ENCODE data around the gene NELL1.

Gene NELL1

DNA sequence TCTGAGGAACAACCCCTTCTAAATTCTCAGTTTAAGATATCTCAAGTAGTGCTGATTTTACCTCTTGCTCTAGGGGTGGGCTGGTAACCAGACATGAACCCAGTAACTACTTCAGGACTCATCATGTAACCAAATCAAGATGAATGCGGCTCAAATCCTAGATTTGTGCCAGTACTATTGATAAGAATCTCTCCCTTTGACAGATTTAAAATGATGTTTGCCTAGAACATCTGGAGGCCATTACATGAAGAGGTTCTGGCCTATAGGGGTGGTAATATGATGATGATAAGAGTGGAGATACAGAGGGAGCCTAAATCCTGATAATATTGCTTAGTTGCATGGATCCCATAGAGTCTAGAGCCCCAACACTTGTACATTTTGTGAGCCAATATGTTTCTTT is 850.9 kb downstream of the NELL1 start:
- no peak for DNase-seq

DNA sequence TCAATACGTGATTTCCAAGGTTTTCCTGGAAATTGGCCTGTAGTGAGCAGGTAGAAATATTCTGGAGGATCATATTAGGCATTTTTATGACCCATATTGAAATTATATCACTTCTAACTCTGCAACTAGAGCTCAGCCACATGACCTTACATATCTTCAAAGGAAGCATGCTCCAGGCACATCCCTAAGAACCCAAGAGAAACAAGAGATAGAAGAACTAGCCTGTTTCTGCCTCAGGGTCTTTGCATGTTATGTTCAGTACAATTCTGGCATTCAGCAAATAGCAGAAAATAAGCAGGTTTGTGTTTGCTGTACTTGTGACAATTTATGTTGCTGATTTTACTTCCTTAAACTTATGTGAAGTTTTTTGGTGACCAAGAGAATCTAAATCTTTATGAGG is 859.8 kb downstream of the NELL1 start:
- no peak for DNase-seq

DNA sequence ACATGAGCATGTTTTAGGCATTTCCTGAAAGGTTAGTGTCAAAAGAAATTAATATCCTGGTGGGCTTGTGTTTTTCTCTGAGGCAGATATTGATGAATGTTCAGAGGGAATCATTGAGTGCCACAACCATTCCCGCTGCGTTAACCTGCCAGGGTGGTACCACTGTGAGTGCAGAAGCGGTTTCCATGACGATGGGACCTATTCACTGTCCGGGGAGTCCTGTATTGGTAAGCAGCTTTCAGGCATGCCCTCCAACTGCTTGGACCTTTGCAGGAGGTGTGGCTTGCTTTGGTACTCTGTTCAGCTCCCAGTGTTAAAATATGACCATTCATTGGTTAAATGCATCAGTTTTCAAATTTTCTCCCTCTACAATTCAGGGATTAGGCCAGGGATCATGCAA is 864.9 kb downstream of the NELL1 start:
- no peak for DNase-seq

DNA sequence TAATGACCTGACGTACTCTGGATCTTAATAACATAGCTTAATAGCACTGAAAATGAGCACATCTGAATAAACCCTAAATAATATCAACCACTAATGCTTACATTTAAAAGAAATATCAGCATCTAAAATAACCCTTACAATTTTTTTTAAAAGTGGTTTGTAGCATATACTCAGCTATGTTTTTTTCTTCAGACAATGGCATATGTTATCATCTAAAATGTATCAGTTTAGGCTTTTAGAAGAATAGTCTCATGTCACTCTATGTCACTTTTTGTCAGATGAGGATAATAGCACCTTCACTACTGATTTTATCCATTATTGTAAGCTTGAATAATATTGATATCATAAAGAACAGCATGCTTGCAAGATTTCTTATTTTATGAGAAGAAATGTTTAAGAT is 868.6 kb downstream of the NELL1 start:
- DNase-seq: no peak

DNA sequence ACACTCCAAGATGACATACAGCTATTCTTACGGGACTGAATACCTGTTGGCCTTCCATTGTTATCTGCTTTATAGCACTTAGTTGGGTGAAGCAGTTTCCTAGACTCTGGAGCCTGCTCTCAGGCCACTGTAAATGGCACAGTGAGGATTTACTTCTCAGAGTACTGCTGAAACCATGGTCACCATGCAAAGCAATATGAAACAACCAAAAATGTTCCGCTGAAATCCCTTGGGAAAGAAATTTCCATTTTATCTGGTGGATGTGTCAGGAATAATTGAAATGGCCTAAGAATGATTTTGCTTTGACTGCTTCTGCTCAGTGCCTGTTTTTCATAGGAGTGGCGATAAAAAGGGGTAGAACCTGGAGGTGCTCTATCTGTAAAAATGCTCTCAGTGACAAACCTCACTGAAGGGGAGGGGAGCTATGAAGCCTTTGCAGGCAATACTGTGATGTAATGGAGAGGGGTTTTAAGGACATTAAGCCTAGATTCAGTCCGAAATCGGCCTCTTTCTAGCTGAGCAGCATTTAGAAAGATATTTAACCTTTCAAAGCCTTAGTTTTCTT is 871.9 kb downstream of the NELL1 start:
- no peak for DNase-seq

DNA sequence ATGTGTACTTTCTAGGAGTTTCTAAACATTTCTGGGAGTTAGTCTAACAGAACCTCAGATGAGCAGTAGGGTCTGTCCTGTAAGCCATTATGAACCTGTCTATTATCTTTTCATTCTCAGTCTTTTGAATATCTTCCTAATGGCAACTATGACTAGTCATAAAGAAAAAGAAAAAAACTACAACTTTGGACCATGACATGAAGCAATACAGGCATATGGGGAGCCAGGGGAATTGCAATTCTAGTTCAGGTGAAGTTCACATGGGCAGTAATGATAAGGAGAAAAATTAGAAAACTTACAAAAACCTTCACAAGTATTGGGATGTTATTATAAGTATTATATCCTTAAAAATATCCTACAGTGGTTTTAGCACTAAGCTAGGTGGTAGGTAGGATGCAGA is 874.5 kb downstream of the NELL1 start:
- no peak for DNase-seq

DNA sequence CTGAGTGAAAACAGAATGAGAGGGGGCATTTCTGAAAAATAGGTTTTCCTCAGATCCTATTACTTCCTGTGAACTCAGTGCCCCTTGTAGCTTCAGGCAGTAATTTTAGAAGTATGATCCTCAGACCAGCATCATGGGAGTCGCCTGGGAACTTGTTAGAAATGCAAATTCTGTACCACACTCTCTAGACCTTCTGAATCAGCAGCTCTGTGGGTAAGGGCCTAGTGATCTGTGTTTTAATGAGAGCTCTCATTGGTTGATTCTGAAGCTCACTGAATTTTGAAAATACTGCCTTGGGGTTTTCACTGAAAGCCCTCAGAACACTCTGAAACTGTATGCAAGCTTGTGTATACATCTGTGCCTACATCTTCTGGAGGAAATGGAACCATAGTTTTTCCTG is 876.3 kb downstream of the NELL1 start:
- no peak for DNase-seq

DNA sequence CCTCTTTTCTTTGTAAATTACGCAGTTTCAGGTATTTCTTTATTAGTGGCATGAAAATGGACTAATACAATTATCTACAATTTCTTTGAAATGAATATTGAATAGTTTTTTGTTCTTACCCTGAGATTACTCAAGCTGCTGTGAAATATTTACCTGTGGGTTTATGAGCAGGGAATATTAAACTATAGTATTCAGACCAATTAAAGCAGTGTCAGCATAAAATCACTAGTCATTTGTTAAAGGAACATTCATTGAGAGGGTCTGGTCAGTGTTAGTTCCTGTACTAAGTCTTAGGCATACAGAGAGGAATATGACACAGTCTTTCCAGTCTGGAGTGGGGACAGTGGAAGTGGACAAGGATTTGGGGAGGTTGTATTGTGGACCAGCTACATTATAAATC is 877.3 kb downstream of the NELL1 start:
- no peak for DNase-seq

DNA sequence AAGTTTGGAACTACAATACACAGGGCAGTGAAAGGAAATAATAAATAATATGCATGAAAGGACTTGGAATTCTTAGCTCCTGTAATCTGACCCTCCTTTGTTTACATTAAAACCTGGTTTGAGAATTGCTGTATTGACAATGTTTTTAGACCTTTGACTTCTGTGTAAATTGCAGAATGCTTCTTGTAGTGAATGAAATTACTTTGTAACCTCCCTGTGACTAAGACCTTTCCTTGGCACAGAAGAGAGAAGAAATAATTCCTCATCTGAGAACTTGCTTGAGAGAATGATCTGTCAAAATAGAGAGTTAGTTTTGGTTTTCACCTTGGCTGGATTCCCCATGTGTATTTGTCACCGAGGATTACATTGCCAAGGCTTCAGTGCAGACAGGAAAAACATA is 883.5 kb downstream of the NELL1 start:
- DNase-seq: no peak

DNA sequence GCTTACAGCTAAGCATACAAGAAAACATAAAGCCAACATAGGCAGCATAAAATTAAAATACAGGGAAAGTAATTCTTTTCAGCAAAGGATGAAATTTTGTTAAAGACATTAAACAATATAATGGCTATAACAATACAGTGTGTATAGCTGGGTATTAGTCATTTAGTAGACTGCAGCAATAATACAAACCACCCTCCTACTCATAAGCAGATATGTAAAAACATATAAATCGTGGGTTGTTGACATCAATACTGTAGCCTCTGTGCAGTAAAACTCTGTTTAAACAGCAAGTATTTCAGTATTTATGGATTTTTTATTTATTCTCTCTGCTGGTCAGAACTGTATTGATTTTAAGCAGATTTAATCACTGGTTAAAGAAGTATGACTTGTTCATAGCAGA is 884.4 kb downstream of the NELL1 start:
- no peak for DNase-seq

DNA sequence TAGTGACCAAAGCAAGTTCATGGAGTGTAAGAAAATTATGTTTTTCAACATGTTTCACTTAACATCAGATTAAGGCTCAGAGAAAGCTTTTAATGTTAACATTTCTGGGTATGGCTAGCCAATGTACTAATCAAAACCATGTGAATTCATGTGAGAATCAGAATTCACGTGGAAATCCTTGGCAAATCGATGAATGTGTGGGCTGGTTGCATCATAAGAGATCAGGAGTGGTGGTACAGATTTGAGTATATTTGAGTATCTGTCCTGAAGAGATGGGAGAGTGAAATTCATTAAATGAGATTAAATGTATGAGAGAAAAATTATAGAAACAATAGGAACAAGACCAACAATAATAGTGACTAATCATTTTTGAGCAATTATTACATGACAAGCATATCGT is 884.9 kb downstream of the NELL1 start:
- no peak for DNase-seq

DNA sequence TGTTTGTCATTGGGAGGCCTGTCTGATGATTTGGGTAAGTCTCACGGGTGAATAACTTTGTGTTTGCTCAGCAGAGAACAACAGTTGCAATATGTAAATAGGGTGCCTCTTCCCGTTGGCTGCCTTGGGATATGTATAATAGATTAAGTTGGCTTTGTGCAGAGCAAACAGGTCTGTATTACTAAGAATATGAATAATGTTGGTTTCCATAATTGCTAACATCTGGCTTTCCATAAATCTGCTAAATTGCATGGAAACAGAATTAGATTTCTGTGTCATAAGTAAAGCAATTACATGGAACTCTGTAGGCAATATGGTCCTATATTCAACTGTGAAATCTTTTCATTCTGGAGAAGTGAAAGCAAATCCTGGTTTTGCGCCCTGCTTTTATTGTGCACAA is 887.5 kb downstream of the NELL1 start:
- DNase-seq: no peak

DNA sequence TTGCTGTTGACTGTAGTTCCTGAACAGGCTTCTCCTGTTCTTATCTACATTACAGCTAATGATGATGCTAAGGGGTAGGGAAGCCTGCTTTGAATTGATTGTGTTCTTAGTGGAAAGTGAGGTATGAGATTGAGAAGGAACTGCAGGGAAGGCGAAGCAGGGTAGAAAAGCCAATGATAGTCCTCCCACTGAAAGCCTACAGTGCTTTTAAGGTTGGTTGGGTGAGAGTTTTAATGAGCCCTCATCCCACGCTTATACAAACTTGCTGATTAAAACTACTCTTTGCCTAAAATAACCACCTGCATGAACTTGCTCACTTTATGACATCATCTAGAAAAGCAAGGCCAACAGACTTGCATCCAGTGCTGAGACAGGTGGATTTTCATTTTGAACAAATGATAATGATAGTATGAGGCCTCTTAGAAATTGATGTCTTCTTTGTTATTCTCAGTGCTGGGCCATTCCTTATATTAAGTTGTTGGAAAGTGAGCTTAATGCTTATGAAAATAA is 891.1 kb downstream of the NELL1 start:
- no peak for DNase-seq

DNA sequence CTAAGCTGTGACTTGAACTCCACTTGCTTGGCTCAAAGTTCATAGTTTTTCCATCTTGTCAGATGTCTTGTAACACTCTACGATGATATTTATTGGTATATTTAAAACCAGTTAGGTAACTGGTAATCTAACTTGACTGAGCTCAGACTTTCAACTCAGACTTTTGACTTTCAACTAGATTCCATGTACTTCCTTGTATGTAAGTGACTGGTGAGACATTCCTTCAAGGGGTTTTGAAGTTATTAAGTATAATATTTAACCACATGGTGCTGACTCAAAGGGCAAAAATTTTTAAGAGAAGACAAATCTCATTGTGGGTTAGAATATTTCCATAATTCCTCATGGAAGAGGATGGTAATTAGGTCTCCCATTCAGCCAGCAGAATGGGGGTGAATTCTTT is 892.2 kb downstream of the NELL1 start:
- DNase-seq: no peak

DNA sequence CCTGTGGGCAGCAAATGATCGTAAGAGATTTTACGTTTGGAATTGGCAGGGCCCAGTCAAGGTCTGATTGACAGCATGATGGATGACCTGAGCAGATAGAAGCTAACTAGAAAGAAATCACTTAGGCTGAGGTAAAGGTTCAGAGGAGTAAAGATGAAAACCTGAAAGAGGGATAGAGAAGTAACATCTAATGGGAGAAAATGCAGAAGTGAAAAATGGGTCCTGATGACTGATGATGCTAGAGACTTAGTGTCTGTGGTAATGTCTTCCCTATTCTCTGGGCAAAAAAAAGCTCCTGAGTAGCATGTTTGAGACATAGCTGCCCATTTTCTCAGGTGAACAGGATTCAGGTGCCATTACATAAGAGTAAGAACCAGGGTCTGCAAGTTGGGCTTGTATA is 894.7 kb downstream of the NELL1 start:
- DNase-seq: peak; percentile 7

DNA sequence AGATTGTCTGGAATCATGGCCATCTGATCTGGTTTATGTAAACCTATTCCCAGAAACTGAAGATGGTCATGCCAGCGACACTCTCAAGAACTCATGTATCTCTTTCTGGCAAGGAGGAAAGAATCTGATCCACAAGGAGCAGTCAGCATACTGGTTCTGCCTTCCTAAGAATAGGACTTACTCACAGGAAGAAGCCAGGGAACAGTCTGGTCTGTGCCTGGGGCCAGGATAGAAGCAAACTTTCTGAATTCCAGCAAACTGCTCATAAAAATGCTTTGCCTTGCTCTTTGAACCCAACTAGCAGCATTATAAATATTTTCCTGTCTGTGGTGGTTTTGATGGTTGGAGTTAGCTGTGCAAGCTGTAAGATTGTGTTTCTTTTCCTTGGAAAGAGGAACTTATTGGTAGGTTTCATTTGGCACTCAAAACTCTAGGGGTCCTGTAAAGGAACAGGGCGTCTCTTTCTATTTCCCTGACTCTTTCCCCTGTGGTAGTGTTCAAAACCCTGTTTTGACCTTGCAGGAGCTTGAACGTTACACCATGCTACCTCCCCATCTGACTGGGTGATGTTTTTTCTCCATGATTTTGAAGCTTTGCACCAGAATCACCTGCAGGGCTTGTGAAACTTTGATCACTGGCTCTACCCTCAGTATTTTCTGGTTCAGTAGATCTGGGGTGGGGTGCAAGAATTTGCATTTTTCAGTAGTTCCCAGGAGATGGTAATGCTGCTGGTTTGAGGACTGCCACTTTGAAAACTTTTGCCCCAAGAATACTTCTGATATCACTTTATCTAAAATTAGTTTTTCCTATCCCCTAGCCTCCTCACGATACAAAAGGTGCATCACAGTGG is 895.7 kb downstream of the NELL1 start:
- DNase-seq: peak; percentile 40

DNA sequence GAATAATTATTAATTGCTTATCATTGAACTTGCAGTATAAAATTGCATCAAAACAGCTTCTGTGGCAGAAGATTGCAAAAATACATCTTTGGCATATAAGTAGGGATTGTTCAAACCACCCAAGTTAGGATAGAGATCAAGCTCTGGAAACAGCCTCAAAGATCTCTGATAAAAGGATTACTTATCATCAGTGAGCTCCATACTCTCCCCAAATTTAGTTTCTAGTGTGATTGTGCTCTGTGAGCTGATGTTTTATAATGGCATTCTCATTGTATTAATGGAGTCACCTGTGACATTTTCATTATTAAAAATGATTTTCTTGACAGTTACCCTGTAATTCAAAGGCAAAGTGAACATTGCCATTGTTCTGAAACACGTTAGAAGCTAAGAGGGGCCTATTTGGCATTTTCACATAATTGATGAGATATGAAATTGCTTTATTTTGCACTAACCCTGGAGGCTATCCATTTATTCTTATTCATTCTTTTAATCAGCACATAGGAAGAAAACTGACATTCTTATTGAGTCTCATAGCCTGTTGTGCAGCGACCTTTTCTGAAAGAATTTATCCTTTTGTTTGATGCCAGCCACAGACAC is 897.2 kb downstream of the NELL1 start:
- DNase-seq: peak; percentile 2

DNA sequence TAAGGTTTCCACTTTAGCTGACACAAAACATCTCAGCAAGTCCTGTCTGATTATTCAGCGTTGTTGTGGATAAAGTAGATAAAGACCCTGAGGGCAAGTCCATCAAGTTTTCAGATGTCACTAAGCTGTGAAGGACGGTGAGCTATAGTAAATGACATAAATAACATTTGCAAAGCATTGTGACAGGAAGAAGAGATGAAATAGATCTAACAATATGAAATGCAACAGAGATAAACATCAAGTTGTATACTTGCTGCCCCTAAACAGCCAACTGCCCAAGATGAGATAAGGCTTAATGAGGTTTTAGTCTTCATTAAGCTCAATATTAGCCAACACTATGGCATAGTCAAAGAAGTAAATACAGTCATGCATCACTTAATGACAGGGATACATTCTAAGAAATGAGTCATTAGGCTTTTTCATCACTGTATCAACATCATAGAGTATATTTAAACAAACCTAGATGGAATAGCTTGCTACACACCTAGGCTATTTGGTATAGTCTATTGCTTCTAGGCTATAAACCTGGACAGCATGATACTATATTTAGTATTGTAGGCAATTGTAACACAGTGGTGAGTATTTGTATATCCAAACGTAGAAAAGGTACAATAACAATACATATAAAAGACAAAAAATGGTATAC is 898.4 kb downstream of the NELL1 start:
- peak; percentile 52 for DNase-seq

DNA sequence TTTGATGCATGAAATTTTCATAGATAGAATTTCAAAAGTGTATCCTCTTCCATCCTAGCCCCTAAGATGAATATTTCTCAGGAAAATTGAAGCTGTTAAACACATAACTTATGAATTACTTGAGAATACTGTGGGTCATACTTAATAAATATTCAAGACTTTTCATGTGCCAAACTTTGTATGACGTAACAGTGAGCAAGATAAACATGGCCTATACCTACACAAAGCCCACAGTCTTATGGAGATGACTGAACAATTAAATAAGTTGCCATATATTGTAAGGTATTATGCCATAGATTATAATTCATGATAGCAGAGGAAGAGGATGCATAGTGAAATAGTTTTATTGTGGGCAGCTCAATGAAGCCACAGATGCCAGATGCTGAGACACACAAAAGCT is 902.8 kb downstream of the NELL1 start:
- DNase-seq: no peak

DNA sequence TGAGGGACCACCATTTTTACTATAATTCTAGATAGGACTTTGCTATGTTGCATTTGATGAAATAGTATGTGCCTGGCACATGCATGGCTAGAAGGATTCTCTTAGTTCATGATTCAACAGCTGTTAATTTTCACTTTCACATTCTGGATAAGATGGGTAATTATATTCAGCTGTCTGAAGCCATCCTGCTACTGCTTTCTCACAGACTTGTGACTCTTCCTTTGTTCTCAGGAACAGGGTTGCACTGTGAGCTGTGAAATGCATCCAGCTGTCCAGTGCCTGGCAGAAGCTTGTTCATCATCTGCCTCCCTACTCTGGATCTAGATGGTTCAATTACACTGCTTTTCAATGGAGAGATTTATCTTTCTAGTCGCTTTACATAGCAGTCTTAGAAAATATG is 913.4 kb downstream of the NELL1 start:
- no peak for DNase-seq

DNA sequence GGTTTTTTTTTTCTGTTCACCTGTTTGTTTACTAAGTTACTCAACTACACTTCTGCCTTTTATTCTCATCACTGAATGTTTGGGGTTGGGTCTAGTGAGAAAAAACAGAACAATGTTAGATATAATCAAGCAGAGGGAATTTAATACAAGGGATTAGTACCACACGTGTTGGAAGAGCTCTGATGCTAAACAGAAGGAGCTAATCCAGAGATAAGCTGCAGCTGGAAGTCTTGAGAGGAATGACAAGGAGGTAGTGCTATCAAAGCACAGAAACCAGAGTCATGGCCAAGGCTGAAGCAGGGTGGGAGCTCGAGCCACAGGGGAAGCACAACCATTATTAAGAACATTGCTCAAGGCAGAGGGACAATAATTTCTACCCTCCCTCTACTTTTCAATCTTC is 919.4 kb downstream of the NELL1 start:
- DNase-seq: no peak

DNA sequence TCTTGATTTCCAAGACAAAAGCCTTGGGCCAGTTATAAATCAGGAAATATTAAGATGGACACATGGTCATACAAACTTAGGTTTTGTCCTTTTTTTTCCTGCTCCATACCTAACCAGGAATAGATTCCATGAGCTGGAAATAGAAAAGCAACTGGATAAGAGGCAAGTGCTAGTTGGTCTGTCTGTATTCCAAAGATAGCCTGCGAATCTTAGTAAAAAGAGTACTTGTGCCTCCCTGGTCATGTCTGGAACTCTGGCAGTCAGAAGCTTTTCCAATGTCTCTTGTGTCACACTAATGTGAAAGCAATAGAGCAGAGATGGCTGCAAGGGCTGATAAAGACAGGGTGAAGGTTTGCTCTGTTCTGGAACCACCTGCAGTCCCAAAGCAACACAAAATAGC is 933.3 kb downstream of the NELL1 start:
- no peak for DNase-seq

DNA sequence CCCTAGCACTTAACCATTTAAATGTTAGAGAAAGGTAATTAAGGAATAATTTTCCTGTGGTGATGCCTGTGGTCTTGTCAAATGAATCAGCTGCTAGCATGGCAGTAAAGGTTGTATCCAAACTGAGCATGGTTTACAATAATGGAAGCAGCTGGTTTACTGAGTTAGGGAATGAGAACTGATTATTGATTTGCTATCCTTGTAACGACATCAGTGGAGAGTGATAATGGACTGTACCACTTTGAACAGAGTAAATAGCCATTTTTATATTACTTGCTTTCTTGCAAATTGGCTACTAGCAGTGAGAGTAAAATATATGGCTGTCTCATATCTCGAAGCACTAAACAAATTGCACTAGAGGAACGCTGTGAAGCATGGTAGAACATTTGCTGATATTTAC is 934.5 kb downstream of the NELL1 start:
- DNase-seq: no peak

DNA sequence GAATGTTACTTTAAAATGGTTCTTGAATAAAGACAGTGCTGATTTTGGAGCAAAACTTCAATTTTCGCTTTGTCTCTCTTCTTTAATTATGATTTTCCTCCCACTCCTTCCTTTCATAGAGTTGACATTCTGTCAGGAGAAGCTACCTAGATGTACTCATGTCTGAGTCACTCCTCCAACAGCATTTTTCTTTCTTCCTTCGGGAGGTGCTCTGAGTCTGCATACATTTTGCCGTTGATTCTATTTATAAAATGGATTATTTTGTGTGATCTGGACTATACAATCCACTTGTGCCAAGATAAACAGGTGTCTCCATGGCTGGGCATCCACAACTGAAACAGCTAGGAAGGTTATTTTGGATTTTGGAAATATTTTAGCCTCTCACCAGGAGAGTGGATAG is 935.2 kb downstream of the NELL1 start:
- no peak for DNase-seq
